ENCODE results near the gene CAPN12.

CAPN12 gene

GRCh38 chr19:38692458-38693379 is 51.6 kb downstream of the CAPN12 start:
- DNase-seq = no peak

GRCh38 chr19:38691938-38692457 is 52.3 kb downstream of the CAPN12 start:
- no peak for DNase-seq

GRCh38 chr19:38690832-38691231 is 53.4 kb downstream of the CAPN12 start:
- DNase-seq = no peak

GRCh38 chr19:38690146-38690545 is 54.1 kb downstream of the CAPN12 start:
- no peak for DNase-seq

GRCh38 chr19:38687837-38688378 is 56.4 kb downstream of the CAPN12 start:
- DNase-seq = no peak

GRCh38 chr19:38686530-38686888 is 57.8 kb downstream of the CAPN12 start:
- peak; percentile 52 for DNase-seq

GRCh38 chr19:38685666-38686529 is 58.4 kb downstream of the CAPN12 start:
- no peak for DNase-seq

GRCh38 chr19:38684862-38685665 is 59.2 kb downstream of the CAPN12 start:
- DNase-seq = no peak

- DNase-seq = peak; percentile 46
These were observed 60.0 kb downstream of the CAPN12 start for GRCh38 chr19:38684078-38684861.

- peak; percentile 57 for DNase-seq
These were observed 60.7 kb downstream of the CAPN12 start for GRCh38 chr19:38683393-38684077.

- no peak for DNase-seq
These were observed 61.3 kb downstream of the CAPN12 start for GRCh38 chr19:38682872-38683392.

- no peak for DNase-seq
These were observed 61.9 kb downstream of the CAPN12 start for GRCh38 chr19:38682195-38682867.
